Rectal smooth muscle tissue (tissue), 1 donor: ENCODE measurements around the gene MICOS13.
"Not testable (repeated sequence)": the region's sequence is repeated elsewhere in the genome, so short reads cannot be mapped to it uniquely, and the experiment has no call there.

Source experiments
- H3K27ac ChIP-seq: one replicate; pipeline ENCODE4 v1.7.0; 2013; ENCODE audit warnings: low read depth, low read length, inconsistent platforms
- H3K27me3 ChIP-seq: one replicate; pipeline ENCODE4 v1.7.0; 2013; ENCODE audit warnings: low read length; ENCODE audit not compliant: control insufficient read depth, insufficient read depth
- H3K36me3 ChIP-seq: one replicate; pipeline ENCODE4 v1.7.0; 2013; ENCODE audit warnings: low read length; ENCODE audit not compliant: control insufficient read depth, insufficient read depth
- H3K4me1 ChIP-seq: one replicate; pipeline ENCODE4 v1.7.0; 2013; ENCODE audit warnings: low read length; ENCODE audit not compliant: control insufficient read depth, insufficient read depth
- H3K4me3 ChIP-seq: one replicate; pipeline ENCODE4 v1.7.0; 2013; ENCODE audit warnings: low read length
- H3K9ac ChIP-seq: one replicate; pipeline ENCODE4 v1.7.0; 2013; ENCODE audit warnings: low read length

The MICOS13 gene

GRCh38 chr19:5711025-5711424 is 30.7 kb upstream of the MICOS13 start:
- Histone ChIP-seq H3K27me3 (no peaks in the 10 kb centered on the region), H3K36me3 (peaks cover 34% of the 10 kb centered on the region), H3K4me1 (no peaks in the 10 kb centered on the region), H3K9ac (no peak overlapping the region), H3K4me3 (no peak overlapping the region), H3K27ac (no peak overlapping the region)

- H3K9ac ChIP-seq = no peak overlapping the region
- H3K4me1 ChIP-seq = no peaks in the 10 kb centered on the region
- no peak overlapping the region for H3K4me3 ChIP-seq
- H3K27ac ChIP-seq = no peak overlapping the region
- peaks cover 41% of the 10 kb centered on the region for H3K36me3 ChIP-seq
- no peaks in the 10 kb centered on the region for H3K27me3 ChIP-seq
Observed at GRCh38 chr19:5707576-5708575, 27.6 kb upstream of the MICOS13 start.

- Histone ChIP-seq H3K36me3 (peaks cover 38% of the 10 kb centered on the region), H3K27me3 (no peaks in the 10 kb centered on the region), H3K4me3 (no peak overlapping the region), H3K9ac (no peak overlapping the region), H3K4me1 (no peaks in the 10 kb centered on the region), H3K27ac (no peak overlapping the region)
Observed at GRCh38 chr19:5706876-5707573, 26.7 kb upstream of the MICOS13 start.

- H3K4me3 ChIP-seq = no peak overlapping the region
- H3K27me3 ChIP-seq = no peaks in the 10 kb centered on the region
- no peak overlapping the region for H3K9ac ChIP-seq
- peaks cover 30% of the 10 kb centered on the region for H3K36me3 ChIP-seq
- H3K27ac ChIP-seq = no peak overlapping the region
- no peaks in the 10 kb centered on the region for H3K4me1 ChIP-seq
Observed at GRCh38 chr19:5705552-5705951, 25.2 kb upstream of the MICOS13 start.

- H3K9ac ChIP-seq = no peak overlapping the region
- H3K4me3 ChIP-seq = no peak overlapping the region
- H3K27ac ChIP-seq = no peak overlapping the region
- no peaks in the 10 kb centered on the region for H3K4me1 ChIP-seq
- H3K27me3 ChIP-seq = no peaks in the 10 kb centered on the region
- H3K36me3 ChIP-seq = peaks cover 30% of the 10 kb centered on the region
Observed at GRCh38 chr19:5703819-5704818, 23.8 kb upstream of the MICOS13 start.

- not testable (repeated sequence) for H3K4me3 ChIP-seq, H3K27ac ChIP-seq, H3K9ac ChIP-seq, H3K27me3 ChIP-seq, H3K4me1 ChIP-seq
- peaks cover 31% of the 10 kb centered on the region for H3K36me3 ChIP-seq
Observed at GRCh38 chr19:5702053-5702410, 21.7 kb upstream of the MICOS13 start.

GRCh38 chr19:5700455-5701092 is 20.3 kb upstream of the MICOS13 start:
- Histone ChIP-seq H3K4me1 (no peaks in the 10 kb centered on the region), H3K36me3 (peaks cover 30% of the 10 kb centered on the region), H3K4me3 (no peak overlapping the region), H3K27me3 (no peaks in the 10 kb centered on the region), H3K9ac (no peak overlapping the region), H3K27ac (no peak overlapping the region)

- no peak overlapping the region for H3K27ac ChIP-seq
- H3K9ac ChIP-seq = no peak overlapping the region
- no peak overlapping the region for H3K4me3 ChIP-seq
- H3K36me3 ChIP-seq = peaks cover 40% of the 10 kb centered on the region
- H3K27me3 ChIP-seq = no peaks in the 10 kb centered on the region
- H3K4me1 ChIP-seq = no peaks in the 10 kb centered on the region
Observed at GRCh38 chr19:5698635-5699422, 18.5 kb upstream of the MICOS13 start.

- Histone ChIP-seq H3K27ac (no peak overlapping the region), H3K4me3 (no peak overlapping the region), H3K4me1 (no peaks in the 10 kb centered on the region), H3K27me3 (no peaks in the 10 kb centered on the region), H3K9ac (no peak overlapping the region), H3K36me3 (peaks cover 40% of the 10 kb centered on the region)
Observed at GRCh38 chr19:5697890-5698634, 17.7 kb upstream of the MICOS13 start.

GRCh38 chr19:5697022-5697889 is 16.9 kb upstream of the MICOS13 start:
- Histone ChIP-seq H3K27me3 (no peaks in the 10 kb centered on the region), H3K36me3 (peaks cover 47% of the 10 kb centered on the region), H3K4me3 (no peak overlapping the region), H3K4me1 (no peaks in the 10 kb centered on the region), H3K9ac (no peak overlapping the region), H3K27ac (no peak overlapping the region)
